ENCODE measurements around the gene WDR4. TPM values are rescaled to one million over a fixed set of nuclear protein-coding genes. Genes with fewer than 3 reads are reported as not detected.

The WDR4 gene
- total and polyA plus RNA-seq, 2 of the 4 experiments (the other 2 are of a cell fraction): 11.3 to 20.8 TPM

GRCh38 chr21:42900446-42900845 lies 21.1 kb upstream of the WDR4 start:
- no TSS peak for BruUV-seq (replicated peaks)
- POLR2A ChIA-PET (ENCODE audit: unreplicated experiment): no interaction called here

More at GRCh38 chr21:42900446-42900845, 21.1 kb upstream of the WDR4 start:
- Histone ChIP-seq H2BK15ac (ENCODE audit: low read depth, low read length) (no peak overlapping the region), H2BK5ac (ENCODE audit: low read depth, low read length, poor library complexity, severe bottlenecking) (no peak overlapping the region), H2AK5ac (ENCODE audit: low read depth, low read length) (no peak overlapping the region), H4K8ac (ENCODE audit: low read depth in 2 of 2, low read length in 2 of 2) (no peak overlapping the region), H3K9me3 (ENCODE audit: control insufficient read depth, insufficient read depth, low read length) (no peaks in the 10 kb centered on the region), H3K4me1 (ENCODE audit: control insufficient read depth, insufficient read depth, low read length) (no peaks in the 10 kb centered on the region), H3K23ac (ENCODE audit: low read depth, low read length) (no peak overlapping the region), H3K27me3 (ENCODE audit: control insufficient read depth, insufficient read depth, low read length) (no peaks in the 10 kb centered on the region), H3K9ac (ENCODE audit: low read depth, low read length) (no peak overlapping the region), H3K14ac (replicated peaks; ENCODE audit: low read depth, low read length) (no peak overlapping the region), H3K4ac (ENCODE audit: low read depth, low read length) (no peak overlapping the region), H2BK20ac (ENCODE audit: low read depth, low read length) (no peak overlapping the region), H3K79me1 (ENCODE audit: low read depth in 1 of 2, low read length in 2 of 2) (peaks cover 18 to 56% of the 10 kb centered on the region in 2 experiments), H2AFZ (replicated peaks; ENCODE audit: low read length, poor library complexity) (no peak overlapping the region), H2AK9ac (replicated peaks; ENCODE audit: low read depth, low read length, poor library complexity) (no peak overlapping the region), H2BK120ac (ENCODE audit: low read depth, low read length) (no peak overlapping the region), H3K18ac (ENCODE audit: low read depth, low read length) (no peak overlapping the region), H4K5ac (ENCODE audit: low read depth, low read length) (no peak overlapping the region), H3K27ac (ENCODE audit: insufficient read depth, low read length) (no peak overlapping the region), H3K4me2 (ENCODE audit: low read depth, low read length) (no peak overlapping the region), H3K56ac (ENCODE audit: extremely low read depth, insufficient read depth, low read length) (no peak overlapping the region), H4K20me1 (ENCODE audit: insufficient read depth, low read length) (peaks cover 21% of the 10 kb centered on the region), H3K36me3 (ENCODE audit: control insufficient read depth, insufficient read depth, low read length) (peaks cover 44% of the 10 kb centered on the region), H4K91ac (ENCODE audit: insufficient read depth, low read depth, low read length) (no peak overlapping the region), H3K9me1 (ENCODE audit: insufficient read depth, low read length) (no peaks in the 10 kb centered on the region), H3K4me3 (ENCODE audit: insufficient read depth, low read depth, low read length) (no peak overlapping the region)
- DNase-seq (no peak), ATAC-seq (ENCODE audit: low read depth) (no peak)
- in situ Hi-C loops (cut with MboI; ENCODE audit: low sequenced_read_pairs): no loop called here
- no peak for TF ChIP-seq USF2 (IDR thresholded peaks at IDR 0.05; ENCODE audit: low read depth, low read length)
- TF ChIP-seq POLR2A (IDR thresholded peaks at IDR 0.05; ENCODE audit: low read depth, low read length): no peak
- TF ChIP-seq MXI1 (IDR thresholded peaks at IDR 0.05; ENCODE audit: borderline replicate concordance, low read depth, low read length): no peak
- TF ChIP-seq SMC3 (IDR thresholded peaks at IDR 0.05; ENCODE audit: low read depth, low read length): no peak
- TF ChIP-seq RCOR1 (IDR thresholded peaks at IDR 0.05; ENCODE audit: insufficient replicate concordance, low read length): no peak
- TF ChIP-seq NFE2L2 (IDR thresholded peaks at IDR 0.05; ENCODE audit: low read depth, low read length): no peak
- no peak for TF ChIP-seq CTCF (conservative IDR thresholded peaks at IDR 0.05; ENCODE audit: low read depth, low read length)
- no peak for TF ChIP-seq CEBPB (IDR thresholded peaks at IDR 0.05; ENCODE audit: low read depth, low read length)
- TF ChIP-seq MAZ (IDR thresholded peaks at IDR 0.05; ENCODE audit: borderline replicate concordance, low read depth, low read length): no peak
- no peak for TF ChIP-seq BHLHE40 (IDR thresholded peaks at IDR 0.05; ENCODE audit: low read depth, low read length)
- no peak for TF ChIP-seq RAD21 (IDR thresholded peaks at IDR 0.05; ENCODE audit: low read length)
- no peak for TF ChIP-seq RFX5 (IDR thresholded peaks at IDR 0.05; ENCODE audit: low read depth, low read length)
- no peak for TF ChIP-seq MAFK (IDR thresholded peaks at IDR 0.05; ENCODE audit: low read depth, low read length)
- no peak for TF ChIP-seq ELK1 (IDR thresholded peaks at IDR 0.05; ENCODE audit: borderline replicate concordance, low read depth, low read length)
- no peak for TF ChIP-seq FOS (IDR thresholded peaks at IDR 0.05; ENCODE audit: low read depth, low read length)
- TF ChIP-seq CHD1 (IDR thresholded peaks at IDR 0.05; ENCODE audit: low read depth, low read length): no peak
- 100% methylated on average over 2 of the region's 4 CpGs; no CpG with 5 or more reads in 1 of the 2 experiments for WGBS, 2 experiments (ENCODE audit: extremely low coverage in 2 of 2, insufficient read length in 1 of 2)
- CTCF ChIA-PET: no interaction called here
- dilution Hi-C loops (cut with HindIII; ENCODE audit: low sequenced_read_pairs, unreplicated experiment): no loop called here
- intact Hi-C loops (cut with micrococcal nuclease): no loop called here
